H1 (cell line): ENCODE data around the gene SEC14L5. TPM values are rescaled to one million over a fixed set of nuclear protein-coding genes. Genes with fewer than 3 reads are reported as not detected.

Experiments used
- ATF2 ChIP-seq: IDR thresholded peaks from 2 replicates; pipeline ENCODE4 v1.6.1; 2012; ENCODE audit warnings: low read length, inconsistent platforms
- ATF3 ChIP-seq: IDR thresholded peaks from 2 replicates; pipeline ENCODE4 v1.6.1; 2011; ENCODE audit warnings: low read depth, mild to moderate bottlenecking, low read length; ENCODE audit not compliant: insufficient read depth
- CBX8 ChIP-seq: fragments of 300-800, 300-1000 bp; sonication (generic); IDR thresholded peaks from 2 replicates; pipeline ENCODE4 v1.7.1; 2016; ENCODE audit warnings: low read depth, low read length, borderline replicate concordance
- FOSL1 ChIP-seq: IDR thresholded peaks from 2 replicates; pipeline ENCODE4 v1.6.1; 2011; ENCODE audit warnings: mild to moderate bottlenecking, low read depth, low read length, moderate library complexity; ENCODE audit not compliant: insufficient read depth
- SRF ChIP-seq: IDR thresholded peaks from 2 replicates; pipeline ENCODE4 v1.6.1; 2011; ENCODE audit warnings: mild to moderate bottlenecking, low read depth, low read length, moderate library complexity
- polyA plus RNA-seq, 7 experiments: library from polyadenylated mRNA; depleted of rRNA in 3 of 7; stranded (reverse) in 5 of 7; unstranded in 2 of 7; fragments of >200 nt in 5 of 7; fragments of 200-250 nt in 2 of 7; gene quantifications; 1 replicate in 5 of 7; 2 replicates in 1 of 7; 4 replicates in 1 of 7; pipeline versions ENCODE4 v1.2.1 to v1.2.3, GENCODE V29; 2011 to 2013; ENCODE audit warnings: missing spikeins in 2 of 7, mixed read lengths in 2 of 7
- total RNA-seq: library from RNA; stranded (reverse); fragmentation: NEBNext Ultra II Directional; extraction: Animal tissue kit (Norgen Biotek cat#: 25700); gene quantifications from 2 replicates; pipeline ENCODE4 v1.2.1, GENCODE V29; 2021

The SEC14L5 gene
- total and polyA plus RNA-seq, 2 of the 8 experiments (the other 6 are each of a cell fraction or from before 2014, with no cell fraction given), result 1.9 to 3.0 TPM

GRCh38 chr16:5065813-5066212, 107.7 kb downstream of the SEC14L5 start, which contains the start of gene C16orf89 (continued):
- no peak for TF ChIP-seq SRF
- TF ChIP-seq FOSL1, result no peak
- no peak for TF ChIP-seq ATF3
- TF ChIP-seq ATF2, result no peak
- no peak for TF ChIP-seq CBX8
- TF ChIP-seq, all 59 proteins: peak for 0
